ENCODE data around the gene SLCO2B1.
A peak's percentile ranks its signal among the peaks of the same experiment; 100 is the strongest.

SLCO2B1 gene

GRCh38 chr11:75162954-75163353, 12.0 kb downstream of the SLCO2B1 start:
- no peak for DNase-seq

GRCh38 chr11:75163921-75164849, 13.3 kb downstream of the SLCO2B1 start:
- DNase-seq = no peak

DNA sequence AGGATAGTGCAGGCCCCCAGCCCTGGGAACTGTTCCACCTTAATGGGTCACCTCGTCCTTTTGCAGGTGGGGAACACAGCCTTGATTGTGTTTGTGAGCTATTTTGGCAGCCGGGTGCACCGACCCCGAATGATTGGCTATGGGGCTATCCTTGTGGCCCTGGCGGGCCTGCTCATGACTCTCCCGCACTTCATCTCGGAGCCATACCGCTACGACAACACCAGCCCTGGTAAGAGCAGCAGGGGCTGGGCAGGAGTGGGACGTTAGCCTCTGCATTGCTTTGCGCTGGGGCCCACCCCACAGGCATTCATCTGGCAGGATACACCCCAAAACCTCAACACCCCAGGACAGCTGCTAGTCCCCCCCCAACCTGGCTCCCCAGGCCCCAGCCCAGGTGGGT, 14.8 kb downstream of the SLCO2B1 start:
- DNase-seq = no peak

GRCh38 chr11:75166791-75167190, 15.9 kb downstream of the SLCO2B1 start:
- no peak for DNase-seq

GRCh38 chr11:75167617-75168016, 16.7 kb downstream of the SLCO2B1 start:
- no peak for DNase-seq

DNA sequence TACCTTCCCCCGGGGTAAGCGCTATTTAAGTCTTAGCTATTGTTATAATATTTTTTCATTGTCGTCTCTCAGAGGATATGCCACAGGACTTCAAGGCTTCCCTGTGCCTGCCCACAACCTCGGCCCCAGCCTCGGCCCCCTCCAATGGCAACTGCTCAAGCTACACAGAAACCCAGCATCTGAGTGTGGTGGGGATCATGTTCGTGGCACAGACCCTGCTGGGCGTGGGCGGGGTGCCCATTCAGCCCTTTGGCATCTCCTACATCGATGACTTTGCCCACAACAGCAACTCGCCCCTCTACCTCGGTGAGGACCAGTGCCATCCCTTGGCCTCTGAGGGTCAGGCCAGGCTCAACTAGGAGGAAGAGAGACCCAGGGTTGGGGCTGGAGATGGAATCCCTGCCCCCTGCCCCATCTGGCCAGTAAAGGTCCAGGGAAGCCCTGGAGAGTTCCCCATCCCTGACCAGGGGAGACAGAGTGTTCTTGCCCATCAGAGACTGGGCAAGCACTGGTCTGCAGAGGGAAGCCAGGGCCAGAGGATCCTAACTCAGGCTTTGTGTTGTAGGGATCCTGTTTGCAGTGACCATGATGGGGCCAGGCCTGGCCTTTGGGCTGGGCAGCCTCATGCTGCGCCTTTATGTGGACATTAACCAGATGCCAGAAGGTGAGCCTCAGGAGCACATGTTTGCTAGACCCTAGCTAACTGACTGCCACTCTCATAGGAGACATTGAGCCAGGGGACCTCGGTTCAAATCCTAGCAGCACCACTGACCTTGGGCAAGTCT, 18.4 kb downstream of the SLCO2B1 start:
- no peak for DNase-seq

GRCh38 chr11:75170516-75171201, 19.8 kb downstream of the SLCO2B1 start:
- no peak for DNase-seq

- no peak for DNase-seq
These were observed 22.4 kb downstream of the SLCO2B1 start for GRCh38 chr11:75173336-75173735.

DNA sequence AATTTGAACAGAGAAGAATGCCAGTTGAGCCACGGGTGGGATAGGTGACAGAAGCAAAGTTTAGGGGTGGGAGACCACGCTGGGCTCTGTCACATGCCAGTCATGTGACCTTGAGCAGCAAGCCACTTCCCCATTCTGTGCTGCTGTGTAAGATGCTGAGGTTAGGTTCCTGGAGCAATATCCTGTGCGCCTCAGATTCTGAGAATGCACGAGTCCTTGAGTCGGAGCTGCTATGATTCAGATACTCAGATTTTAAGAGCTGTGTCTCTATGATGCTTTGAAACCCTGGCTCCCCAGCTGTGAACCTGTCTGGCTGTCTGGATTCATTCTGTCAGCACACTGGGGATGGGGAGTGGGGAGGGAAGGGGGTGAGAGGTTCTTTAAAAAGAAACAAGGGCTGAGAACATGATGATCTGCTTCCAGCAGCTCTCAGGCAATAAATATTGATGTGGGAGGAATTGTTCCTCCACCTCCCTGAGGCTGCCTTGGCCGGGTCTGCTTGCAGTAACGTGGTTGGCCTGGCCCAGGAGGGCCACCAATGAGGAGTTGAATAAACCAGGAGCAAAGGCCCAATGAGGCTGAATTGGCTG, 24.0 kb downstream of the SLCO2B1 start:
- DNase-seq = peak; percentile 7

- DNase-seq = no peak
These were observed 31.8 kb downstream of the SLCO2B1 start for GRCh38 chr11:75182664-75183063.

GRCh38 chr11:75184051-75184450, 33.1 kb downstream of the SLCO2B1 start:
- no peak for DNase-seq

DNA sequence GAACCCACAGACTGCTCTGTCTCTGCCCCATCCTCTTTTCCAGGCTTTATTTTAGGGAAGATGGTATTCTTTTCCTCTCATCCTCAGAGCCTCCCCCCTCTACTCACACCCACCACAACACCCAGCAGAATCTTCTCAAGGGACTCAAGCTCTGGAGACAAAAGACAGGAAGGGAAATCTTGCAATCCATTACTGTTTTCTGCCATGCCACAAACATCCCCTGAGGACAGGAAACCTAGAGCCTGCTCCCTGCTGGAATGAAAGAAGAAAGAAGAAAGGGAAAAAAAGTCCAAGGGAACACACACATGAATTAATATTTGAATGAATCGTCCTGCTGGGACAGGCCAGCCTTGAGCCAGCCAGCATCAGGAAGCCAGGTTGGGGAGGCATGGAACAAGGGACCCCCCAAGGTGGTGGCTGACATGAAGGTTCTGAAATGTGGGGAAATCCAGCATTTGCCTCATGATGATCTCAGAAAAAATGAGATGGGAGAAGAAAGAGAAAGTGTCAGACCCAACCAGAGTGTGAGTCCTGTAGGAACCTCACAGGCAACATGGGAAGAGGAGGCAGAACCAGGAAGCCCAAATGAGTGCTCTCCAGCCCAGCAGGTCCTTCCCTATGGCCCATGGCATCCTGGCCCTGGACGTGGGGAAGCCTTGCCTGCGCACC, 34.0 kb downstream of the SLCO2B1 start:
- no peak for DNase-seq

- no peak for DNase-seq
These were observed 35.0 kb downstream of the SLCO2B1 start for GRCh38 chr11:75185866-75186265.

- no peak for DNase-seq
These were observed 36.1 kb downstream of the SLCO2B1 start for GRCh38 chr11:75186999-75187398.

DNA sequence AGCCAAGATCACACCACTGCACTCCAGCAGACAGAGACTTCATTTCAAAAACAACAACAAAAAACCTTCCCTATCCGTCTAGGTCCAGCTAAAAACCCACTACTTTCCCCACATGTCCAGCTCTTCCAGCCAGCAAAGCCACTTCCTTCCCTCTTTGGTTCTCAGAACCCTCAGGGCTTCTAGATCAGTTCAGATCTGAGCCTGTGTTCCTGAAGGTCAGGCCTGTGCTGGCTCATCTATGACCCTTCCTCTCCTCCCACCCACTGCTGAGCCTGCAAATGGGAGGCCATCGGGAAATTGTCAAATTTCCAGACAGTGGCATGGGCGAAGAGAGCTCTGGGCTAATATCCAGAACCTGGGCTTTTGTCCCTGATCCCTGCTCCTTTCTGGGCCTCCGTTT, 37.8 kb downstream of the SLCO2B1 start:
- DNase-seq = no peak

- DNase-seq = no peak
These were observed 38.2 kb downstream of the SLCO2B1 start for GRCh38 chr11:75189108-75189507.

DNA sequence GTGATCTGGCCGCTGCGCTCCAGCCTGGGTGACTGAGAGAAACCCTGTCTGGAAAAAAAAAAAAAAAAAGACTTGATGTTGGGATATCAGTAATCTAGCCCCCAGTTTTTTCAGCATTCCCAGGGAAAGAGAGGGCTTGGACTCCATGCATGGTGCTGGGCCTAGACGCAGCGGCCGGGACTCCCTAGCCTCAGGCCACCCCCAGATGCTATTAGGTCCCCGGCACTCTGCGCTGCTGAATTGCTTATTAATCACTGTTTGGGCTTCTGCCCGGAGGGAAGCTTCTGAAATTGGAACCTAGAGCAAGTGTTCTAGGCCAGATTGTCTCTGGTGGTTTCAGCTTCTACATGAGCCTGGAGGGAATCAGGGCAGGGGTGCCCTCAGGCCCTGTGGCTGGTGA, 39.0 kb downstream of the SLCO2B1 start:
- no peak for DNase-seq

DNA sequence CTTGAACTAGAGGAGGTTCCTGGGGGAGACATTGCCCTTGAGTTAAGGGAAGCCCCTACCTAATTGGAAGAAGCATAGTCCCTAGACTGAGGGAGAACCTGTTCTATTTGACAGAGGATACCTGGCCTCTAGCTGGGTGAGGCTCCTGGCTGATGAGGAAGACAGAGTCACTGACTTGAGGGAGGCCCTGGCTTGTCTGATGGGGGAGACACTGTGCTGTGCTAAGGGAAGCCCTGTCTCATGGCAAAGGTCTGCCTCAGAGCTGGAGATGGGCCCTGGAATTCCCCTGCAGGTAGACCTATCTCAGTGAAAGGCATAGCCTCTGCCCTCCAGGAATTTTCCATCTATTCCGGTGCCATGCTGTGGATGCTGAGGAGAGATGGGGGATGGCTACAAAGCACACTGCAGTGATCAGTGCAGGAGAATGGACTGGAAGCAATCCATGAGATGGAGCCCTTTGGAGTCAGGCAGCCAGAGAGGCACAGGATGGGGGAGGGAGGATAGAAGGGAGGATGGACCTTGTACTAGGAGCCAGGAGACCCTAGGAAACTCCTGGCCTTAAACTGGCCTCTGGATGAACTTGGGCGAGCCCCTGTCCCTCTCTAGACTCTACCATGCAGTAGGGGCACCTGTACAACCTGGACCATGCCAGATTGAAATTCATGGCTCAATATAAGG, 39.9 kb downstream of the SLCO2B1 start:
- DNase-seq = no peak

DNA sequence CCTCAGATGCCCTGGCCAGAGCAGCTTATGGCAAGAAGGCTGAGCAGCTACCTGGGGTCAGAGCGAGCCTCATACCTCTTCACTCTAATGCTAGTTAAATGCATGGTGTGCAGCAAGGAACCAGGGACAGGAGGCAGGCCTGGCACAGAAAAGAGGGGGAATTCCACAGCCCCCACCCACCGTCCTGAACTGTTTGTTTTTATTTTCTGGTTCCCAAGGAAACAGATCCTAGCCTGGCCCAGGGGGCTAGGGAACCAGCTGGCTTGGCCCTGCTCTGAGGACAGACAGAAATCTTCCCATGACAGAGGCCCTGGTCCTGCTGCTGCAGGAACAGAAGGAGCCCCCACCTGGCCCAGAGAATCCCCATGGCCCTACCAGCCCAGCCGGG, 40.4 kb downstream of the SLCO2B1 start:
- no peak for DNase-seq

GRCh38 chr11:75193271-75193670, 42.4 kb downstream of the SLCO2B1 start:
- no peak for DNase-seq

DNA sequence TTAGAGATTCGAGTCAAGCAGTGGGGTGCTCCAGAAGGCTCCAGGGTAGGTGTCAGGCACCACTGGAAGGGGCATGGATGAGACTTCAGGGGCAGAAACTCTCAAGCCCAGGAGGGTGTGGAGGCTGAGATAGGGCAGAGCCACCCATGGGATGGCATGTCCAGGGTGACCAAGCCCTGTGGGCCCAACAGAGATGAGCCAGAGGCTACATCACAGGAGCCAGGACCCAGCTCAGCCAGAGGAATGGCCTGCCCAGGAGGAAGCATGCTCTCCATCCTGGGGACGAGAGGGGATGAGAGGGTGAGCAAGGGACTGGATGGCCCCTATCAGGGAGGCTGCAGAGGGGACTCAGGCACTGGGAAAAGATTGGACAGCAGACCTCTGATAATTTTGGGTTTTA, 42.8 kb downstream of the SLCO2B1 start:
- no peak for DNase-seq

GRCh38 chr11:75194147-75194546, 43.2 kb downstream of the SLCO2B1 start:
- DNase-seq = no peak

Measured in stimulated activated CD4-positive, alpha-beta T cell treated with anti-CD3 and anti-CD28 coated beads, Interleukin-1b, Interleukin-23, amount 100 ng/mL, for 48 hours (primary cell).